Hair follicle dermal papilla cell (primary cell): ENCODE data around the gene GCC1. TPM values are rescaled to one million over a fixed set of nuclear protein-coding genes. Genes with fewer than 3 reads are reported as not detected.

ENCODE experiments used
- total RNA-seq: library from RNA; depleted of rRNA; stranded (reverse); fragments of >200 nt; gene quantifications from 2 replicates; pipeline ENCODE4 v1.2.3, GENCODE V29; 2012

Gene GCC1
- total RNA-seq: 24.4 and 25.3 TPM in 2 replicates

GRCh38 chr7:127585044-127585953 lies at the start of gene GCC1:
Gene GCC1, minus strand, starts transcription at chr7:127585596. Its CDS starts 414 bp downstream, at chr7:127585182.

GRCh38 chr7:127618042-127618441 lies 32.6 kb upstream of the GCC1 start, which contains the start of gene PAX4:
Gene PAX4, minus strand, starts transcription at chr7:127618142. Its CDS starts 2,214 bp downstream, at chr7:127615928.

GRCh38 chr7:127588019-127588696 lies 2.8 kb upstream of the GCC1 start, which contains the start of gene ARF5:
Gene ARF5, plus strand, starts transcription at chr7:127588411. Its CDS starts 88 bp downstream, at chr7:127588499.

Other genes with a start within 250 kb of the GCC1 start
- gene ZNF800, start 192.9 kb downstream of the GCC1 start, total RNA-seq: 23.2 and 25.2 TPM in 2 replicates
- 124 and 156 TPM in 2 replicates for gene ARF5, start 2.8 kb upstream of the GCC1 start, total RNA-seq
- gene FSCN3, start 8.1 kb upstream of the GCC1 start, total RNA-seq: 2.1 and 2.7 TPM in 2 replicates
- not detected in 2 replicates for gene PAX4, start 32.5 kb upstream of the GCC1 start, total RNA-seq
- 291 and 303 TPM in 2 replicates for gene SND1, start 66.6 kb upstream of the GCC1 start, total RNA-seq